NT2/D1 (cell line): ENCODE results near the gene NRTN.
A peak's percentile ranks its signal among the peaks of the same experiment; 100 is the strongest.
"Not testable (repeated sequence)": the region's sequence is repeated elsewhere in the genome, so short reads cannot be mapped to it uniquely, and the experiment has no call there.

Experiments used
- DNase-seq: peaks from one replicate; pipeline ENCODE4 v3.0.0-alpha.2; 2011; ENCODE audit warnings: low read depth, low spot score
- H3K27me3 ChIP-seq: 2 replicates; pipeline ENCODE4 v1.6.0; 2011; ENCODE audit warnings: mild to moderate bottlenecking; ENCODE audit not compliant: insufficient read length, insufficient read depth
- H3K36me3 ChIP-seq: 2 replicates; pipeline ENCODE4 v1.6.1; 2011; ENCODE audit warnings: mild to moderate bottlenecking, low read length, mixed read lengths; ENCODE audit not compliant: insufficient read depth, insufficient read length
- H3K4me1 ChIP-seq: 2 replicates; pipeline ENCODE4 v1.5.1; 2011; ENCODE audit not compliant: insufficient read depth, insufficient read length
- H3K4me3 ChIP-seq: 2 replicates; pipeline ENCODE4 v1.5.1; 2011; ENCODE audit warnings: low read depth; ENCODE audit not compliant: insufficient read length
- H3K9ac ChIP-seq: 2 replicates; pipeline ENCODE4 v1.6.0; 2011; ENCODE audit warnings: low read depth; ENCODE audit not compliant: insufficient read length
- H3K9me3 ChIP-seq: 2 replicates; pipeline ENCODE4 v1.5.1; 2011; ENCODE audit warnings: mild to moderate bottlenecking, low read length; ENCODE audit not compliant: insufficient read depth
- SUZ12 ChIP-seq: IDR thresholded peaks from 2 replicates; pipeline ENCODE4 v1.6.1; 2011; ENCODE audit not compliant: insufficient read length, insufficient read depth; ENCODE audit errors: extremely low read depth
- YY1 ChIP-seq: IDR thresholded peaks from 2 replicates; pipeline ENCODE4 v1.6.1; 2011; ENCODE audit not compliant: insufficient read length, insufficient read depth
- ZNF274 ChIP-seq: IDR thresholded peaks from 2 replicates; pipeline ENCODE4 v1.6.1; 2011; ENCODE audit warnings: mild to moderate bottlenecking, low read depth, low read length

The NRTN gene

DNA sequence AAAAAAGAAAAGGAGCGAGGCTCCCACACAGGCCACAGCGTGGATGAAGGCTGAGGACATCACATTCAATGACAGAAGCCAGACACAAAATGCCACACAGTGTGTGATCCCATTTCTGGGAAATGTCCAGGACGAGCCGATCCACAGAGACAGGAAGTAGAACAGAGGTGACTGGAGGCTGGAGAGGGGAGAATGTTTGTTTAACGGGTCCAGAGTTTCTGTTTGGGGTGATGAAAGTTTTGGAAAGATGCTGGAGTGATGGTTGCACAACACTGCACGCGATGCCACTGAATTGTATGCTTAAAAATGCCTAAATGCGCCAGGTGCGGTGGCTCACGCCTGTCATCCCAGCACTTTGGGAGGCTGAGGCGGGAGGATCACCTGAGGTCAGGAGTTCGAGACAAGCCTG is 66.1 kb downstream of the NRTN start:
- H3K9me3 ChIP-seq = no peaks in the 10 kb centered on the region
- H3K4me3 ChIP-seq = no peak overlapping the region
- TF ChIP-seq ZNF274 (no peak), YY1 (no peak), SUZ12 (no peak)
- no peaks in the 10 kb centered on the region for H3K36me3 ChIP-seq
- DNase-seq = no peak
- H3K27me3 ChIP-seq = peaks cover 3% of the 10 kb centered on the region
- no peak overlapping the region for H3K9ac ChIP-seq
- peaks cover 3% of the 10 kb centered on the region for H3K4me1 ChIP-seq

DNA sequence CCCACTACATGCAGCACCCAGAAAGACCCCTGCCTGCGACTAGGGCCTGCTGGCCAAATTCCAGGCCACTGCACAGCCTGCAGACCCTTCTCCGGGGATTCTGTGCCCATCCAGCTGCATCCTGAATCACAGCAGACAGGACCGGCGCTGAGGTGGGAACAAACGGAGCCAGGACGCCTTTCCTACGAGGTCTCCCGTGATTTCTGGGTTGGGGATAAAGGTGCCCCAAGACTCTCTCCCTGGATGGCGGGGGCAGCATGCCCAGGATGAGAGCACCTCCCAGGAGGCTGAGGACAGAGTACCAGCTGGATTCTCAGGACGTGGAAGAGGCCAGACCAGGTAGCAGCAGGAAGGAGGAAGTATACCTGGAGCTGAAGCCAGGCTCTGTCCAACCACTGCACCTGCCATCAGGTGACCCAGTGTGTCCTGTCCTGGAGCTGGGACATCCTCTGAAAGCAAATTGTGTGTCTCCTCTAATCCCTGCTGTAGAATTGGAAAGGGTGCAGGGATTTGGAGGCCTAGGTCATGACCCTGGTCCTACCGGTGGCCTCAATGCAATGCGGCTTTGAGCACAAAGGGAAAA is 68.8 kb downstream of the NRTN start:
- no peak overlapping the region for H3K4me3 ChIP-seq
- H3K9ac ChIP-seq = no peak overlapping the region
- no peaks in the 10 kb centered on the region for H3K36me3 ChIP-seq
- TF ChIP-seq YY1 (no peak), SUZ12 (no peak), ZNF274 (no peak)
- H3K4me1 ChIP-seq = peaks cover 13% of the 10 kb centered on the region
- no peaks in the 10 kb centered on the region for H3K9me3 ChIP-seq
- DNase-seq = no peak
- no peaks in the 10 kb centered on the region for H3K27me3 ChIP-seq

DNA sequence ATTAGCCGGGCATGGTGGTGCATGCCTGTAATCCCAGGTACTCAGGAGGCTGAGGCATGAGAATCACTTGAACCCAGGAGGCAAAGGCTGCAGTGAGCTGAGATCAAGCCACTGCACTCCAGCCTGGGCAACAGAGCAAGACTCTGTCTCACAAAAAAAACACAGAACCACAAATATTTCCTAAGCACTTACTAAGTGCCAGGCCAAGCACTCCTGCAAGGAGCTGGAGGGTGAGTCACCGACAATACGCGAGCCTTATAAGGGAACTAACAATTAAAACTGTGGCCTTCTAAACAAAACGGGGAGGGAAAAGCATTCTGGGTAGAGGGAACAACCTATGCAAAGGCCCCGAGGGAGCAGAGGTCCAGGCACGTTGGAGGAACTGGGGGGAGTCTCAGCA is 69.6 kb downstream of the NRTN start:
- not testable (repeated sequence) for H3K9ac ChIP-seq, DNase-seq
- H3K4me1 ChIP-seq = peaks cover 16% of the 10 kb centered on the region

DNA sequence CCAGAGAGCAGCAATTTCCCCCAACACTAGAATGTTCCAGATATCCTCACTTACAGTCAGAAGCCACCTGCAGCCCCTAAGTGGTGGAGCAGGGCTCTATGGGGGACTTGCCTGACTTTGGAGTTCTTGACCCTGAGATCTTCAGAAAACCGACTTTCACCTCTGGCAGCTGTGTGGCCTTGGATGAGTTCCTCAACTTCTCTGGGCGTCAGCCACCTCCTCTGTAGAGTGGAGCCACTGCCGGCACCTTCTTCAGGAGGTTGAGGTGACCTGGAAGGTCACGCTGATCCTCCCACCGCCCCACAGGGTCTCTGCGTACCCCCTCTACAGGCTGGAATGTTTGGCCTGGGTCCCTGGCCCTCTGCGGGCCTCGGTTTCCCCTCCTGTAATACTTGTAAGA is 72.6 kb downstream of the NRTN start:
- no peaks in the 10 kb centered on the region for H3K9me3 ChIP-seq
- H3K36me3 ChIP-seq = no peaks in the 10 kb centered on the region
- no peak for DNase-seq
- TF ChIP-seq SUZ12 (no peak), YY1 (no peak), ZNF274 (no peak)
- peak overlapping the region; percentile 56 for H3K9ac ChIP-seq
- peaks cover 2% of the 10 kb centered on the region for H3K27me3 ChIP-seq
- no peak overlapping the region for H3K4me3 ChIP-seq
- peaks cover 31% of the 10 kb centered on the region for H3K4me1 ChIP-seq

More for the DNA sequence above, 69.6 kb downstream of the NRTN start:
- H3K9me3 ChIP-seq, H3K36me3 ChIP-seq, H3K4me3 ChIP-seq, H3K27me3 ChIP-seq: not testable (repeated sequence)

DNA sequence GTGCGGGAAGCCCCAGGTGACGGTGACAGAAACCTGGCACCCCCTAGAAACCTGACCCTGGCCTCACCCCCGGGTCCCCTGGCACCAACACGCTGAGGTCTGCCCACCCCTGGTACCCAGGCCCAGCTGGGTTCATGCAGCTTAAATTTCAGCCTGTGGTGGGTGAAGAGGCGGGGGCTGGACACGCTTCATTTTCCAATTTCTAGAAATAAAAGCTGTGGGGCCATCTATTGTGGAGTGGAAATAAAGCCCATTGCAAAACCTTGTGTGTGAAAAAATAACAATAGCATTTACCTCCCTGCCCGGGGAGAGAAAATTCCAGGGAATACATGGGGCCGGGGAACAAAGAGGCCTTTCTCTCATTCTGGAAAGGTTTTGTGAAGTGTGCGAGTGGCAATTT is 73.0 kb downstream of the NRTN start:
- H3K27me3 ChIP-seq = peaks cover 2% of the 10 kb centered on the region
- TF ChIP-seq YY1 (no peak), ZNF274 (no peak), SUZ12 (no peak)
- no peaks in the 10 kb centered on the region for H3K36me3 ChIP-seq
- no peaks in the 10 kb centered on the region for H3K9me3 ChIP-seq
- peak overlapping the region; percentile 56 for H3K9ac ChIP-seq
- no peak for DNase-seq
- no peak overlapping the region for H3K4me3 ChIP-seq
- H3K4me1 ChIP-seq = peaks cover 31% of the 10 kb centered on the region
